ENCODE data around the gene CYTH3. TPM values are rescaled to one million over a fixed set of nuclear protein-coding genes. Genes with fewer than 3 reads are reported as not detected.
"Not testable (repeated sequence)": the region's sequence is repeated elsewhere in the genome, so short reads cannot be mapped to it uniquely, and the experiment has no call there.

CYTH3 gene
- total RNA-seq, 4 donors from 2014 or later, result 41.0 to 75.5 (median 56.7) TPM

DNA sequence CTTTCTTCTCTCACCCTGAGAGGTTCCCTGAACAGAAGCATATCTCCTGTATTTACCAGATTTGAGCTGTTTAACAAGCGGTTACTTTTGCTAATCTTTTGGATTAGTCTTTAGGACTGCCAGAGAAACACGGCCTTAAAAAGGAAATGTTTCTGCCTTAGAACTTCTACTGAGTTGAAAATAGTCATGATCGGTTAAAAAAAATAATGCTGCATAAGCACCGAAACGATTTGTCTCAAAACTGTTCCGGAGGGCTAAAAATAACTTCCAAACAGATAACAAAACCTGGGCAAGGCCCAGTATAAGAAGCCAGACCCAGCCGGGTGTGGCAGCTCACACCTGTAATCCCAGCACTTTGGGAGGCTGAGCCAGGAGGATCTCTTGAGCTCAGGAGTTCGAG, 43.3 kb upstream of the CYTH3 start:
- no peak overlapping the region for H3K4me3 ChIP-seq (replicated peaks in 1 of 3)
- DNase-seq, result no peak
- H3K36me3 ChIP-seq, result no peaks in the 10 kb centered on the region
- H3K27ac ChIP-seq, result no peak overlapping the region
- no peaks in the 10 kb centered on the region for H3K27me3 ChIP-seq
- TF ChIP-seq, protein P1, sequence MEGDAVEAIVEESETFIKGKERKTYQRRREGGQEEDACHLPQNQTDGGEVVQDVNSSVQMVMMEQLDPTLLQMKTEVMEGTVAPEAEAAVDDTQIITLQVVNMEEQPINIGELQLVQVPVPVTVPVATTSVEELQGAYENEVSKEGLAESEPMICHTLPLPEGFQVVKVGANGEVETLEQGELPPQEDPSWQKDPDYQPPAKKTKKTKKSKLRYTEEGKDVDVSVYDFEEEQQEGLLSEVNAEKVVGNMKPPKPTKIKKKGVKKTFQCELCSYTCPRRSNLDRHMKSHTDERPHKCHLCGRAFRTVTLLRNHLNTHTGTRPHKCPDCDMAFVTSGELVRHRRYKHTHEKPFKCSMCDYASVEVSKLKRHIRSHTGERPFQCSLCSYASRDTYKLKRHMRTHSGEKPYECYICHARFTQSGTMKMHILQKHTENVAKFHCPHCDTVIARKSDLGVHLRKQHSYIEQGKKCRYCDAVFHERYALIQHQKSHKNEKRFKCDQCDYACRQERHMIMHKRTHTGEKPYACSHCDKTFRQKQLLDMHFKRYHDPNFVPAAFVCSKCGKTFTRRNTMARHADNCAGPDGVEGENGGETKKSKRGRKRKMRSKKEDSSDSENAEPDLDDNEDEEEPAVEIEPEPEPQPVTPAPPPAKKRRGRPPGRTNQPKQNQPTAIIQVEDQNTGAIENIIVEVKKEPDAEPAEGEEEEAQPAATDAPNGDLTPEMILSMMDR (IDR thresholded peaks at IDR 0.05), result no peak
- no peak for TF ChIP-seq POLR2A (IDR thresholded peaks at IDR 0.05)
- 72 to 76% methylated on average over 8 of the region's 8 CpGs for WGBS, 2 donors
- intact Hi-C loops (cut with DNase I), result no loop called here
- peaks cover 5 to 10% of the 10 kb centered on the region in 2 donors for H3K4me1 ChIP-seq
- no peaks in the 10 kb centered on the region for H3K9me3 ChIP-seq

GRCh38 chr7:6310271-6310993, 38.0 kb upstream of the CYTH3 start:
- DNase-seq, result no peak
- WGBS, 2 donors, result 55 to 58% methylated on average over 10 of the region's 10 CpGs
- intact Hi-C loops (cut with DNase I), result no loop called here
- H3K9me3 ChIP-seq, result no peaks in the 10 kb centered on the region
- H3K27ac ChIP-seq, result no peak overlapping the region
- no peaks in the 10 kb centered on the region for H3K27me3 ChIP-seq
- H3K36me3 ChIP-seq, result no peaks in the 10 kb centered on the region
- peaks cover 0 to 3% of the 10 kb centered on the region in 2 donors for H3K4me1 ChIP-seq
- no peak overlapping the region for H3K4me3 ChIP-seq (replicated peaks in 1 of 3)
- no peak for TF ChIP-seq POLR2A (IDR thresholded peaks at IDR 0.05)
- TF ChIP-seq, protein P1 (IDR thresholded peaks at IDR 0.05), result no peak

GRCh38 chr7:6307762-6308161, 35.3 kb upstream of the CYTH3 start:
- no peak for DNase-seq
- WGBS, 2 donors, result 61 to 80% methylated on average over 5 of the region's 5 CpGs
- intact Hi-C loops (cut with DNase I), result no loop called here
- H3K4me3 ChIP-seq (replicated peaks in 1 of 3), result no peak overlapping the region
- H3K27me3 ChIP-seq, result no peaks in the 10 kb centered on the region
- H3K27ac ChIP-seq, result no peak overlapping the region
- H3K4me1 ChIP-seq, result peaks cover 0 to 3% of the 10 kb centered on the region in 2 donors
- H3K36me3 ChIP-seq, result no peaks in the 10 kb centered on the region
- TF ChIP-seq POLR2A (IDR thresholded peaks at IDR 0.05), result no peak
- TF ChIP-seq, protein P1 (IDR thresholded peaks at IDR 0.05), result no peak
- no peaks in the 10 kb centered on the region for H3K9me3 ChIP-seq

DNA sequence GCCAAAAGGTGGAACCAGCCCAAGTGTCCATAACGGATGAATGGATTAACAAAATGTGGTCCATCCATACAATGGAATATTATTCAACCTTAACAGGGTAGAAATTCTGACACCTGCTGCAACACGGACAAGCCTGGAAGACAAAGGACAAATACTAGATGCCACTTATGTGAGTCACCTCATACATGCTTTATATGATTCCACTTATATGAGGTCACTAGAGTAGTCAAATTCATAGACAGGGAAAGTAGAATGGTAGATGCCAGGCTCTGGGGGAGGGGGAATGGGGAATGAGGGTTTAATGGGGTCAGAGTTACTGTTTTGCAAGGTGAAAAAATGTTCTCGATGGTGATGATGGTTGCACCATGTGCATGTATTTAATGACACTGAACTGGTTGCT, 34.0 kb upstream of the CYTH3 start:
- Histone ChIP-seq H3K27ac (no peak overlapping the region), H3K9me3 (no peaks in the 10 kb centered on the region), H3K4me1 (peaks cover 0 to 3% of the 10 kb centered on the region in 2 donors), H3K4me3 (replicated peaks in 1 of 3) (no peak overlapping the region), H3K36me3 (no peaks in the 10 kb centered on the region), H3K27me3 (no peaks in the 10 kb centered on the region)
- WGBS, 2 donors, result 89 to 91% methylated on average over 3 of the region's 3 CpGs
- intact Hi-C loops (cut with DNase I), result no loop called here
- no peak for DNase-seq
- TF ChIP-seq, protein P1 (IDR thresholded peaks at IDR 0.05), result no peak
- TF ChIP-seq POLR2A (IDR thresholded peaks at IDR 0.05), result no peak

GRCh38 chr7:6305330-6305729, 32.9 kb upstream of the CYTH3 start:
- Histone ChIP-seq H3K27me3 (no peaks in the 10 kb centered on the region), H3K4me1 (peaks cover 0 to 3% of the 10 kb centered on the region in 2 donors), H3K36me3 (no peaks in the 10 kb centered on the region), H3K27ac (no peak overlapping the region), H3K4me3 (replicated peaks in 1 of 3) (no peak overlapping the region), H3K9me3 (no peaks in the 10 kb centered on the region)
- no peak for DNase-seq
- TF ChIP-seq, protein P1 (IDR thresholded peaks at IDR 0.05), result no peak
- no peak for TF ChIP-seq POLR2A (IDR thresholded peaks at IDR 0.05)
- intact Hi-C loops (cut with DNase I), result no loop called here
- 80 to 90% methylated on average over 2 of the region's 2 CpGs for WGBS, 2 donors

GRCh38 chr7:6301446-6301845, 29.0 kb upstream of the CYTH3 start:
- H3K27me3 ChIP-seq; H3K36me3 ChIP-seq; DNase-seq; H3K9me3 ChIP-seq; intact Hi-C loops (cut with DNase I); H3K27ac ChIP-seq; H3K4me3 ChIP-seq (replicated peaks in 1 of 3); H3K4me1 ChIP-seq: not testable (repeated sequence)
- 98 to 100% methylated on average over 4 of the region's 4 CpGs for WGBS, 2 donors
